WTC11 (cell line): ENCODE data around the gene GPR101.
A peak's percentile ranks its signal among the peaks of the same experiment; 100 is the strongest.

Experiments
- CTCF ChIP-seq: fragments of 200-600 bp; IDR thresholded peaks from 2 replicates; pipeline ENCODE4 v1.8.0; 2022; ENCODE audit warnings: antibody characterized with exemption
- E2F1 ChIP-seq: sonication (generic); formaldehyde crosslinking; IDR thresholded peaks from 2 replicates; pipeline ENCODE4 v1.8.0; 2022; ENCODE audit warnings: mild to moderate bottlenecking, missing genetic modification reagents
- GABPB1 ChIP-seq: sonication (generic); formaldehyde crosslinking; IDR thresholded peaks from 2 replicates; pipeline ENCODE4 v1.8.1; 2023; ENCODE audit warnings: mild to moderate bottlenecking, missing genetic modification reagents
- IRF2 ChIP-seq: sonication (generic); formaldehyde crosslinking; IDR thresholded peaks from 2 replicates; pipeline ENCODE4 v1.8.0; 2022; ENCODE audit warnings: low read depth, missing genetic modification reagents, borderline replicate concordance
- JUN ChIP-seq: sonication (generic); formaldehyde crosslinking; IDR thresholded peaks from 2 replicates; pipeline ENCODE4 v1.8.0; 2023; ENCODE audit warnings: mild to moderate bottlenecking, missing genetic modification reagents
- MAX ChIP-seq: sonication (generic); formaldehyde crosslinking; IDR thresholded peaks from 2 replicates; pipeline ENCODE4 v1.8.0; 2022; ENCODE audit warnings: mild to moderate bottlenecking, missing genetic modification reagents
- MLX ChIP-seq: sonication (generic); formaldehyde crosslinking; IDR thresholded peaks from 2 replicates; pipeline ENCODE4 v1.8.1; 2023; ENCODE audit warnings: mild to moderate bottlenecking, missing genetic modification reagents, moderate library complexity
- NR3C1 ChIP-seq: sonication (generic); formaldehyde crosslinking; conservative IDR thresholded peaks from 2 replicates; pipeline ENCODE4 v1.8.1; 2023; ENCODE audit warnings: low read depth, mild to moderate bottlenecking, missing genetic modification reagents
- PREB ChIP-seq: sonication (generic); formaldehyde crosslinking; IDR thresholded peaks from 2 replicates; pipeline ENCODE4 v1.8.1; 2022; ENCODE audit warnings: mild to moderate bottlenecking, missing genetic modification reagents, moderate library complexity, borderline replicate concordance
- TEAD4 ChIP-seq: sonication (generic); formaldehyde crosslinking; IDR thresholded peaks from 2 replicates; pipeline ENCODE4 v1.8.0; 2022; ENCODE audit warnings: mild to moderate bottlenecking, missing genetic modification reagents
- ZNF138 ChIP-seq: sonication (generic); formaldehyde crosslinking; conservative IDR thresholded peaks from 2 replicates; pipeline ENCODE4 v1.8.1; 2022; ENCODE audit warnings: mild to moderate bottlenecking, moderate library complexity, missing genetic modification reagents
- ZNF232 ChIP-seq: sonication (generic); formaldehyde crosslinking; IDR thresholded peaks from 2 replicates; pipeline ENCODE4 v1.8.0; 2022; ENCODE audit warnings: mild to moderate bottlenecking, missing genetic modification reagents

GRCh38 chrX:137051978-137052642 is 18.3 kb upstream of the GPR101 start:
- peak; percentile 68 for TF ChIP-seq CTCF
- no peak for TF ChIP-seq ZNF232 (CRISPR knock-in tag)
- no peak for TF ChIP-seq MLX (CRISPR knock-in tag)
- TF ChIP-seq JUN (CRISPR knock-in tag), result no peak
- TF ChIP-seq IRF2 (CRISPR knock-in tag), result no peak
- no peak for TF ChIP-seq TEAD4 (CRISPR knock-in tag)
- no peak for TF ChIP-seq ZNF138 (CRISPR knock-in tag)
- TF ChIP-seq E2F1, result no peak
- TF ChIP-seq NR3C1, result no peak
- TF ChIP-seq MAX (CRISPR knock-in tag), result no peak
- TF ChIP-seq GABPB1 (CRISPR knock-in tag), result no peak
- no peak for TF ChIP-seq PREB
